Right renal pelvis (tissue), 4 donors: ENCODE data around the gene IFI27L1. TPM values are rescaled to one million over a fixed set of nuclear protein-coding genes. Genes with fewer than 3 reads are reported as not detected.

Experiments
- DNase-seq, 4 donors: peaks; one replicate each; pipeline ENCODE4 v3.0.0-alpha.2; 2013; ENCODE audit warnings: low read depth in 4 of 4, low spot score in 3 of 4, missing footprints in 1 of 4
- polyA plus RNA-seq, 4 donors: library from polyadenylated mRNA; unstranded; fragments of 120-200 nt; gene quantifications; one replicate each; pipeline ENCODE4 v1.2.1, GENCODE V29; 2013; ENCODE audit not compliant: insufficient read length in 4 of 4

The IFI27L1 gene
- polyA plus RNA-seq, 4 donors, result 22.4 to 27.0 (median 25.7) TPM

- no peak for DNase-seq
These were observed 3.3 kb upstream of the IFI27L1 start for GRCh38 chr14:94077823-94078222.

- DNase-seq, result peak in 1 of 4 donors; percentile 18
These were observed 1.1 kb upstream of the IFI27L1 start for GRCh38 chr14:94079891-94080620.

- no peak for DNase-seq
These were observed 293 bp downstream of the IFI27L1 start for GRCh38 chr14:94081386-94081820.

DNA sequence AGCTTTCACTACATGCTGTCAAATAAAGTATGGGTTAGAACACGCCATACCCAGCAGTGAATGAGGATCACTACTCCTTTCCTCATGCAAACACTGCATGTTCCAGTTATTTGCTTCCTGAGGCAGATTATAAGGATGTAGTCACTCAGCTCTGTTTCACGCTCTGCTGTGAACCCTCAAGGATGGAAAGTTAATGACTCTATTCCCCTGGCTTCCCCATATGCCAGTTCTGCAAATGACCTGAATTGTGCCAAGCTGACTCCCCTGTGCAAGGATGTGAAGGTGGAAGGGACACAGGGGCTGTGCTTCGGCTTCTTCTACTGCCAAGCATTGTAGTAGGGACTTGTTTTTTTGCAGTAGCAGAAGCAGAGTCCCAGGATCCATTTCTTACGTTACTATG lies 6.8 kb downstream of the IFI27L1 start:
- no peak for DNase-seq

- no peak for DNase-seq
These were observed 7.4 kb downstream of the IFI27L1 start for GRCh38 chr14:94088516-94088915.

GRCh38 chr14:94089479-94089878 lies 8.4 kb downstream of the IFI27L1 start:
- DNase-seq, result no peak

DNA sequence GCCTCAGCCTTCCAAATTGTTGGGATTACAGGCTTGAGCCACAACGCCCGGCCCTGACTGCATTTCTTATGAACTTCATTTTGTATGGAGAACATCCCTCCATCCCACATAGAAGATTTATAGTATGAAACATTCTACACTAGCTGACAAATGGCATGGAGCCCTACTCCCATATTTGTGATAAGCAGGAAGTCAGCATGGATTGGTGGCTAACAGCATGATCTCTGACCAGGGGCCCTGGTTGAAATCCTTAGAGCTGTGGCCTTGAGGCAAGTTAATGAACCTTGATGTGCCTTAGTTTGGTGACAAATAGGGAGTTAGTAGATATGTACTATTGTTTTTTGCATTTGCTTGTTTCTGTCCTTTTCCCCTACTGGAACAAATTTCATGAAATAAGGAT lies 12.3 kb downstream of the IFI27L1 start:
- DNase-seq, result no peak

- no peak for DNase-seq
These were observed 16.0 kb downstream of the IFI27L1 start for GRCh38 chr14:94097091-94097490.

- DNase-seq, result no peak
These were observed 17.3 kb downstream of the IFI27L1 start for GRCh38 chr14:94098326-94098992.

DNA sequence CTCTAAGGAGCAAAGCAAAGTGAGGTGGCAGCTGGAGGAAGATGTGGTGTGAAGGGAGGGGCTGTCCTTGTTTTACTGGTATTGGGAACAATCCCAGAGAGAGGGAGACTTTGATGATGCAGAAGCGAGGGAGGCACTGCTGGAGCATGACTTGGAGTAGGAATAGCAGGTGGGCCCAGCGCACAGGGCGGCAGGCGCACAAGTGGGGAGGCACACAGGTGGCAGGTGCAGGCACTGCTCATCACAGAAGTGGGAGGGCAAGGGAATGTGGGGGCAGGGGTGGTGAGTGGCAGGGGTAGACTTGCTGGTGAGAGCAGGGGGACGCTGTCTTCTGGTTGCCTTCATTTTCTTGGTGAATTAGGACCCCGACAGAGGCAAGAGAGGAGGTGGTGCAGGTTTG lies 17.9 kb downstream of the IFI27L1 start:
- no peak for DNase-seq

DNA sequence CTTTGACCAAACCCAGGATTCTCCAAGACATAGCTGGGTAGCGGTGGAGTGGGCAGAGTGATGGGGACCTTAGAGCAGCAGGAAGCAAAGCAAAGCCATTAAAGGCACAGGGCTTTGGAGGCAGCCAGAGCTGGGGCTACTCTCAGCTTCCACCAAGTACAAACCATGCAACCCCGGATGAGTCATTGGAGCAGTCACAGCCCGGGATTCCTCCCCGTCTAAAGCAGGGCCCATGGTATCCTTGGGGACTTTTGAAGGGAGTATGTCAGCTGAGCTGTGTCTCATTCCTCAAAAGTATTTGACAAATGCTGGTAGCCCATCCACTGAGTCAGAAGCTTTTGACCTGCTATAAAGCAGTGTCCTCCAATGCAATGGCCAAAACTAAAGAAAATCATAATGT lies 19.7 kb downstream of the IFI27L1 start:
- DNase-seq, result no peak

DNA sequence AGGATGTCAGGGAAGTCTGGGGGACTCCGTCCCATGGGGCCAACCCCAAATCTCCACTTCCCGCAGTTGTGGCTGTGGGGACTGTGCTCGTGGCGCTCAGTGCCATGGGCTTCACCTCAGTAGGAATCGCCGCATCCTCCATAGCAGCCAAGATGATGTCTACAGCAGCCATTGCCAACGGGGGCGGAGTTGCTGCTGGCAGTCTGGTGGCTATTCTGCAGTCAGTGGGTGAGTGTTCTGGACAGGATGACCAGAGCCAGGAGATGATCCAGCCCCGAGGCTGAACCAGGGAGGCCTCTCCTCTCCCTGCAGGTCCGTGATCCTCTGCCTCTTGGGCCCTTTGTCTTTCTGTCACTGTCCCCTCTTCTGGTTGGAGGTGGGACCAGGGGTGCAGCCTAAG lies 20.6 kb downstream of the IFI27L1 start:
- no peak for DNase-seq

- DNase-seq, result no peak
These were observed 21.8 kb downstream of the IFI27L1 start for GRCh38 chr14:94102768-94103482.

DNA sequence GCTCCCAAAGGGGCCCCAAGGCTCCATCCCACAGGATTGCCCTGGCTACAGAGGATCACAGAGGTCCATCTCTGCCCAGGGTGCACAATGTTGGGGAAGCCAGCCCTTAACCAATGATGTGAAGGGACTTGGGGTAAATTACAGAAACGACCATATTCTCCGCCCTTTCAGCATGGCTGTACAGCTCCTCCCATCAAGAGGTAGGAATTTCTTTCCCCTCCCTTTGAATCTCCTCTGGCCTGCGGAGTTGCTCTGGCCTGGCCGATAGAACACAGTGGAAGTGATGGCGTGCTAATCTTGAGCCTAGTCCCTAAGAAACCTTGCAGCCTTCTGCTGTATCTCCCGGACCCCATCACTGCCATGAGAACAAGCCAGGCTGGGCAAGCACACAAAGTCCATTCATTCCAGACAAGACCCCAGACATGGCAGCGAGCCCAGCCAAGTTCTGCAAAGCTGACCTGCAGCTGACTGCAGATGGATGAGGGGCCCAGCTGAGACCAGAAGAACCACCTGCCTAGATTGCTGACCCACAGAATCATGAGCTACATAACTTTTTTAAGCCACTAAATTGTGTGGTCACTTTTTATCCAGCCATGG lies 22.5 kb downstream of the IFI27L1 start:
- DNase-seq, result no peak

- no peak for DNase-seq
These were observed 23.6 kb downstream of the IFI27L1 start for GRCh38 chr14:94104731-94105130.

DNA sequence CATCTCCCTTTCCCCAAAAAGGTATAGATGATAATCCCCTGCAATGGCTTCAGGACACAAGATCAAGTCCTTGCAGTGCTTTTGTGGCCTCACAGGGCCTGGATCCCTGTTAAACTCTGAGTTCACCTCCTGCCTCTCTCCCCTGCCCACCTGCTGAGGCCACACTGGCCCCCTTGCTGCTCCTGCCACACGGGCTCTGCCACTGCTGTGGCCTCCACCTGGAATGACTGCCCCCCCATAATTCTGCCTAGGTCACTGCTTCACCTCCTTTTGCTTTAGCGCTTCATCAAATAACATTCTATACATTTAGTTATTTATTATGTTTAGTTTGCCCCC lies 28.8 kb downstream of the IFI27L1 start:
- no peak for DNase-seq

DNA sequence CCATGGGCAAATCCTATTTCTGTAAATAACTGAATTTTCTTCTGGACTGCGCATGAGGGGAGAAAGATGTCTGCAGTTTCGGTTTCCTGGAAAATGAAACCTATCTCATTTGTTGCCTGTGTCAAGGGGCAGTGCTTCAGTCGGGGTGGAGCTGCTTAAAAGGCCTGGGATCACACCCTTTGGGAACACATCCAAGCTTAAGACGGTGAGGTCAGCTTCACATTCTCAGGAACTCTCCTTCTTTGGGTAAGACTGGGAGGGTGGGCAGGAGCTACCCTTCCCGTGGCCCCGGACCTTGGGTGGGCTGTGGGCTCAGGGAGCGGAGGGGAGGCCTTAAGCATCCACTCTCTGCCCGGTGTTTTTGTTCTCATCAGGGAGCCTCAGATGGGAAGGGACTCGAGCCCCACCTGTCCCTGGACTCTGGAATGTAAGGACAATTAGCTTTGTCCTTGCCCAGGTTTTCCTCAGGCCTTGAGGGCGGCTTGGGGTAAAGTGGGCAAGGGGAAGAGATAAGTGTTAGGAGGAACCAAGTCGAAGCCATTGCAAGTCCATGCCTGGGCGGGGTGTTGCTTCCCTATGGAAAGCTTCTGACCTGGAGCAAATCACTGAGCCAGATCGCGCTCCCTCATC lies 29.6 kb downstream of the IFI27L1 start, which contains the start of gene IFI27:
Gene IFI27 (plus strand): TSS at position 185 of the 630 bp plus-strand sequence.
- DNase-seq, result no peak

- no peak for DNase-seq
These were observed 30.4 kb downstream of the IFI27L1 start for GRCh38 chr14:94111276-94112095.

DNA sequence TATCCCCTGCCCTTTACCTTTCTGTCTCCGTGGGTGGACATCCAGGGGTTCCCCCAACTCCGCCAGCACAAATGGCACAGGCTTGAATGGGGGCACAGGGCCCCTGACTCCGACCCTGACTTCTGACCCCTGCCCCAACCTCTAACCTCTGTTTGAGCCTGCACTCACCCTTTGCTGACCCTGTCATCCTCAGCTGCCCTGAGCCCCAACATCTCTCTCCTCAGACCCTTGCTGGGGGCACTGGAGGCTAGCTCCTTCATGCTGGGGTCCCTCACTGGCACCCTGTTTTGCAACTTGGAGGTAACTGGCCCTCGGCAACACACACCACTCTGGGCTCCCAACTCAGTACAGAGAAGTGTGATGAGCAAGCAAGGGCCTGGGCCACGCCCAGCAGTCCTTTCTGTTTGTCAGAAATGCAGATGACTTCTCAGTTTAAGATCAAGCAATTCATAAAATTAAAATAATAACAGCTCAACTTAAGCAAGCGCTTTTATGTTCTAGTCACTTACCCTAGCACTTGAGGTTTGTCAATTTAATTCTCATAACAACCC lies 31.5 kb downstream of the IFI27L1 start:
- DNase-seq, result no peak

GRCh38 chr14:94113073-94113472 lies 32.0 kb downstream of the IFI27L1 start:
- no peak for DNase-seq
